ENCODE data around the gene BRI3.

DNA sequence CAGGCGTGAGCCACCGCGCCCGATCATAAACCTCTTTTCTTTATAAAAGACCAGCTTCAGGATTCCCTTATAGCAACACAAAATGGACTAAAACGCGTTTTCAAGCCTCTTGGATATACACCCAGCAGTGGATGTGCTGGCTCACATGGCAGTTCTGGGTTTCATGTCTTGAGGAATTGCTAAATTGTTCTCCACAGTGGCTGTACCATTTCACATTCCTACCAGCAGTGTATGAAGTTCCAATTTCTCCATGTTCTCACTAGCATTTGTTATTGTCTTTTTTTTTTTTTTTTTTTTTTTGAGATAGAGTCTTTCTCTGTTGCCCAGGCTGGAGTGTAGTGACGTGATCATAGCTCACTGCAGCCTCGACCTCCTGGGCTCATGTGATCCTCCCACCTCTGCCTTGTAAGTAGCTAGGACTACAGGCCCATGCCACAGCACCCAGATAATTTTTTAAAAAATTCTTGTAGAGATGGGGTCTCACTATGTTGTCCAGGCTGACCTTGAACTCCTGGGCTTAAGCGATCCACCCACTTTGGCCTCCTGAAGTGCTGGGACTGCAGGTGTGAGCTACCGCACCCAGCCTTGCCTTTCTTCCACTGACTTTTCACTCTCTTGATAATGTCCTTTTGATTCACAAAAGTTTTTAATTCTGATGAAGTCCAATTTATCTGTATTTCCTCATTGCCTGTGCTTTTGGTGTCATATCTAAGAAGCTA, 46.9 kb upstream of the BRI3 start:
- no peak for TF ChIP-seq EZH2 (IDR thresholded peaks at IDR 0.05; ENCODE audit: insufficient read depth, poor library complexity, severe bottlenecking)
- TF ChIP-seq EZH2phosphoT487 (IDR thresholded peaks at IDR 0.05; ENCODE audit: insufficient read depth, low read depth) = no peak
